OCI-LY1 (cell line): ENCODE data around the gene ERGIC1.

ENCODE experiments used
- H2AFZ ChIP-seq: fragments of 200-600 bp; sonication (generic), shearing (Covaris generic); 2 replicates; pipeline ENCODE4 v1.6.0; 2014; ENCODE audit warnings: antibody characterized with exemption, mild to moderate bottlenecking, low read length
- H3F3A ChIP-seq: fragments of 200-600 bp; sonication (generic), shearing (Covaris generic); 2 replicates; pipeline ENCODE4 v1.6.0; 2014; ENCODE audit warnings: mild to moderate bottlenecking, antibody characterized with exemption, low read length, moderate library complexity; ENCODE audit not compliant: insufficient read depth
- H3K27ac ChIP-seq: fragments of 200-600 bp; sonication (generic); 2 replicates; pipeline ENCODE4 v1.5.1; 2014; ENCODE audit warnings: low read length, mixed run types, mild to moderate bottlenecking, low read depth; ENCODE audit not compliant: poor library complexity, severe bottlenecking
- H3K27me3 ChIP-seq: fragments of 200-600 bp; sonication (generic); 2 replicates; pipeline ENCODE4 v1.6.0; 2014; ENCODE audit warnings: antibody characterized with exemption, mild to moderate bottlenecking, low read length, moderate library complexity; ENCODE audit not compliant: insufficient read depth
- H3K36me3 ChIP-seq: fragments of 200-600 bp; sonication (generic); 2 replicates; pipeline ENCODE4 v1.6.1; 2014; ENCODE audit warnings: mild to moderate bottlenecking, antibody characterized with exemption, low read length, moderate library complexity, mixed read lengths; ENCODE audit not compliant: insufficient read depth
- H3K4me1 ChIP-seq: fragments of 200-600 bp; sonication (generic); 2 replicates; pipeline ENCODE4 v1.5.1; 2014; ENCODE audit warnings: mild to moderate bottlenecking, low read length, moderate library complexity; ENCODE audit not compliant: insufficient read depth, severe bottlenecking
- H3K4me2 ChIP-seq: fragments of 200-600 bp; sonication (generic), shearing (Covaris generic); 2 replicates; pipeline ENCODE4 v1.6.1; 2014; ENCODE audit warnings: low read length
- H3K4me3 ChIP-seq: fragments of 200-600 bp; sonication (generic); 2 replicates; pipeline ENCODE4 v1.5.1; 2014; ENCODE audit warnings: low read length, low read depth, mild to moderate bottlenecking, mixed read lengths; ENCODE audit not compliant: poor library complexity, severe bottlenecking
- H3K79me2 ChIP-seq: fragments of 200-600 bp; shearing (Covaris generic); 2 replicates; pipeline ENCODE4 v1.6.1; 2016; ENCODE audit warnings: mixed run types, low read length, mixed read lengths; ENCODE audit not compliant: insufficient read depth
- H3K9ac ChIP-seq: fragments of 200-600 bp; sonication (generic), shearing (Covaris generic); 2 replicates; pipeline ENCODE4 v1.6.1; 2014; ENCODE audit warnings: mild to moderate bottlenecking, low read length, mixed read lengths
- H3K9me2 ChIP-seq: fragments of 200-600 bp; sonication (generic), shearing (Covaris generic); 2 replicates; pipeline ENCODE4 v1.6.1; 2014; ENCODE audit warnings: low read depth, mild to moderate bottlenecking, low read length, mixed read lengths
- H3K9me3 ChIP-seq: fragments of 200-600 bp; shearing (Covaris generic); 2 replicates; pipeline ENCODE4 v1.6.1; 2014; ENCODE audit warnings: low read length, mixed read lengths
- H4K20me1 ChIP-seq: fragments of 200-600 bp; sonication (generic), shearing (Covaris generic); 2 replicates; pipeline ENCODE4 v1.6.0; 2016; ENCODE audit warnings: mild to moderate bottlenecking, low read length; ENCODE audit not compliant: insufficient read depth
- CTCF ChIP-seq: fragments of 200-600 bp; sonication (generic), shearing (Covaris generic); IDR thresholded peaks from 2 replicates; pipeline ENCODE4 v1.5.1; 2017; ENCODE audit warnings: mild to moderate bottlenecking, antibody characterized with exemption, low read length, moderate library complexity, mixed read lengths
- EZH2 ChIP-seq: fragments of 200-600 bp; sonication (generic), shearing (Covaris generic); IDR thresholded peaks from 2 replicates; pipeline ENCODE4 v1.8.0; 2017; ENCODE audit warnings: borderline replicate concordance, mixed run types, mild to moderate bottlenecking, antibody characterized with exemption, low read length, moderate library complexity, mixed read lengths

The ERGIC1 gene

GRCh38 chr5:172913117-172913850 is 79.2 kb downstream of the ERGIC1 start:
- H3K4me1 ChIP-seq, result peaks cover 8% of the 10 kb centered on the region
- no peak overlapping the region for H3K27ac ChIP-seq
- H3K4me2 ChIP-seq, result no peak overlapping the region
- no peak overlapping the region for H3K4me3 ChIP-seq
- H3K9ac ChIP-seq, result no peak overlapping the region
- H3K9me3 ChIP-seq, result no peaks in the 10 kb centered on the region
- TF ChIP-seq CTCF (no peak), EZH2 (no peak)
- H4K20me1 ChIP-seq, result no peaks in the 10 kb centered on the region
- H2AFZ ChIP-seq, result no peak overlapping the region
- H3K79me2 ChIP-seq, result no peaks in the 10 kb centered on the region
- H3K9me2 ChIP-seq, result no peaks in the 10 kb centered on the region
- H3F3A ChIP-seq, result no peaks in the 10 kb centered on the region
- no peaks in the 10 kb centered on the region for H3K27me3 ChIP-seq
- H3K36me3 ChIP-seq, result peaks cover 64% of the 10 kb centered on the region

- TF ChIP-seq EZH2 (no peak), CTCF (no peak)
- Histone ChIP-seq H3K4me3 (no peak overlapping the region), H3K4me2 (no peak overlapping the region), H3K36me3 (peaks cover 74% of the 10 kb centered on the region), H3K9me2 (no peaks in the 10 kb centered on the region), H4K20me1 (no peaks in the 10 kb centered on the region), H3K27me3 (no peaks in the 10 kb centered on the region), H3K27ac (no peak overlapping the region), H3K79me2 (no peaks in the 10 kb centered on the region), H3K9me3 (no peaks in the 10 kb centered on the region), H3F3A (no peaks in the 10 kb centered on the region), H3K4me1 (peaks cover 8% of the 10 kb centered on the region), H3K9ac (no peak overlapping the region), H2AFZ (no peak overlapping the region)
Observed at GRCh38 chr5:172915514-172915913, 81.5 kb downstream of the ERGIC1 start.

- Histone ChIP-seq H3K4me2 (no peak overlapping the region), H3K27me3 (no peaks in the 10 kb centered on the region), H3K27ac (no peak overlapping the region), H3K36me3 (peaks cover 63% of the 10 kb centered on the region), H3K9me2 (no peaks in the 10 kb centered on the region), H3K79me2 (no peaks in the 10 kb centered on the region), H3K4me1 (no peaks in the 10 kb centered on the region), H2AFZ (no peak overlapping the region), H3K4me3 (no peak overlapping the region), H3K9ac (no peak overlapping the region), H4K20me1 (no peaks in the 10 kb centered on the region), H3F3A (no peaks in the 10 kb centered on the region), H3K9me3 (no peaks in the 10 kb centered on the region)
- no peak for TF ChIP-seq CTCF
- no peak for TF ChIP-seq EZH2
Observed at GRCh38 chr5:172918421-172919371, 84.6 kb downstream of the ERGIC1 start.
